ENCODE data around the gene ALKBH6.

DNA sequence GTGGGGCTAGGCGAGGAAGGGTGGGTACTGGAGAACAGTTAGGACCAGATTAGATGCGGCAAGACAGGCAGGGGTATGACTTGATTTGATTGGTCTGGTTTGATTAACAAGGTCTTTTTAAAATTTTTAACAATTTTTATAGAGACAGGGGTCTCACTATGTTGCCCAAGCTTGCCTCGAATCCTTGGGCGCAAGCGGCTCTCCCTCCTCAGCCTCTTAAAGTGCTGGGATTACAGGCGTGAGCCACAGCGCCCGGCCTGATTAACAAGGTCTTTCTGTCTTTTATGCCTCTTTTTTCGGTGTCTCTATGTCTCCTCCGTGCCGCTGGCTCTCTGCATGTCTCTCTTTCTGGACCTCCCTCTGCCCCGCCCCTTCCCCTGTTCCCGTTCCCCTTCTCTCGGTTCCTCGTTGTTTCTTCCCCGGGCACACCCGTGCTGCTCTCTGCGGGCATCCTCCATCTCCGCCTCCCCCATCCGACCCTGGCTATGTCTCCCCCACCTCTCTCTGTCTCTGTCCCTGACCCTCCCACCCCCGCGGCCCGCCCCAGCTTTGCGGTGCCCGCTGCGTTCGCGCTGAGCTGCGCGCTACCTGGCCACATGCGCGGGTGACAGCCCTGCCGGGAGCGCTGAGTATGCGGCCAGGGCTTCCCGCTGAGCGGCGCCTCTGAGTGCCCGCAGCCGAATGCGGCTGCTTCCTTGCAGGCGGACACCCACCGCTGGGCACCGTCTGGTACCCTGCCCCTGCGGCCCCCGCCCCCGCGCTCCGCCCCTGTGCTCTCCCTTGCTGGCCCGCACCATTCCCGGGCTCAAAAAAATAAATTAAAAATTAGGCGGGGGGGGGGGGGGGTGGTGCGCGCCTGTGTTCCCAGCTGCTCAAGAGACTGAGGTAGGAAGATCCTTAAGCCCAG lies 27.1 kb downstream of the ALKBH6 start:
- no peak for TF ChIP-seq GABPA (IDR thresholded peaks at IDR 0.05; ENCODE audit: low read depth)
- no peak; a peak in 1 of 6 replicates for TF ChIP-seq CTCF (IDR thresholded peaks at IDR 0.05 in 2 of 3, conservative IDR thresholded peaks at IDR 0.05 in 1 of 3; ENCODE audit: control insufficient read depth in 2 of 3, extremely low read depth in 1 of 3, insufficient read depth in 1 of 3, low read depth in 3 of 3, low read length in 3 of 3)
- TF ChIP-seq NFIC (IDR thresholded peaks at IDR 0.05; ENCODE audit: low read depth, low read length) = no peak
- TF ChIP-seq PRDM15 (CRISPR knock-in tag; IDR thresholded peaks at IDR 0.05) = no peak
- TF ChIP-seq TCF12 (IDR thresholded peaks at IDR 0.05; ENCODE audit: low read depth, low read length) = no peak
- no peak for TF ChIP-seq MAX (IDR thresholded peaks at IDR 0.05; ENCODE audit: low read depth, low read length)
- no peak for TF ChIP-seq POLR2A (IDR thresholded peaks at IDR 0.05; ENCODE audit: low read depth, low read length)
- TF ChIP-seq POLR2AphosphoS5 (IDR thresholded peaks at IDR 0.05; ENCODE audit: low read length) = no peak
- TF ChIP-seq EP300 (IDR thresholded peaks at IDR 0.05; ENCODE audit: borderline replicate concordance in 1 of 2, control insufficient read depth in 1 of 2, low read depth in 2 of 2, low read length in 2 of 2) = no peak
- TF ChIP-seq TAF1 (IDR thresholded peaks at IDR 0.05; ENCODE audit: borderline replicate concordance, low read depth, low read length) = no peak
- TF ChIP-seq EZH2 (IDR thresholded peaks at IDR 0.05; ENCODE audit: borderline replicate concordance, control insufficient read depth, low read depth, low read length) = no peak
